Kidney epithelial cell (primary cell): ENCODE measurements around the gene DPM3. TPM values are rescaled to one million over a fixed set of nuclear protein-coding genes. Genes with fewer than 3 reads are reported as not detected.

ENCODE experiments used
- DNase-seq: peaks from one replicate; pipeline ENCODE4 v3.0.0-alpha.2; 2010; ENCODE audit warnings: low read depth
- H3K27me3 ChIP-seq: 2 replicates; pipeline ENCODE4 v1.6.0; 2011; ENCODE audit warnings: low read length; ENCODE audit not compliant: control insufficient read depth, insufficient read depth
- H3K36me3 ChIP-seq: 2 replicates; pipeline ENCODE4 v1.5.1; 2011; ENCODE audit warnings: low read length; ENCODE audit not compliant: control insufficient read depth, insufficient read depth
- H3K4me3 ChIP-seq: 2 replicates; pipeline ENCODE4 v1.5.1; 2011; ENCODE audit warnings: low read depth, mild to moderate bottlenecking, control low read depth, low read length
- CTCF ChIP-seq: IDR thresholded peaks from 2 replicates; pipeline ENCODE4 v1.5.1; 2011; ENCODE audit warnings: mild to moderate bottlenecking, moderate library complexity, low read length, control low read depth, inconsistent platforms; ENCODE audit not compliant: insufficient read depth, poor library complexity, severe bottlenecking
- total RNA-seq: library from RNA; depleted of rRNA; stranded (reverse); fragments of >200 nt; gene quantifications from 2 replicates; pipeline ENCODE4 v1.2.3, GENCODE V29; 2015

Gene DPM3
- total RNA-seq, 1 donor from 2014 or later, result 74.9 TPM

GRCh38 chr1:155091071-155092051 is 49.0 kb downstream of the DPM3 start:
- Histone ChIP-seq H3K36me3 (no peaks in the 10 kb centered on the region), H3K27me3 (peaks cover 7% of the 10 kb centered on the region), H3K4me3 (no peak overlapping the region)
- peak; percentile 95 for TF ChIP-seq CTCF
- DNase-seq, result peak; percentile 16

Other genes with a start within 250 kb of the DPM3 start
- gene PMVK, start 203.8 kb downstream of the DPM3 start, total RNA-seq, result 9.7 and 13.6 TPM in 2 replicates
- 88.2 and 102 TPM in 2 replicates for gene PBXIP1, start 184.4 kb downstream of the DPM3 start, total RNA-seq
- 21.2 and 27.8 TPM in 2 replicates for gene PYGO2, start 178.7 kb downstream of the DPM3 start, total RNA-seq
- 176 and 183 TPM in 2 replicates for gene SHC1, start 169.8 kb downstream of the DPM3 start, total RNA-seq
- gene CKS1B, start 165.8 kb downstream of the DPM3 start, total RNA-seq, result 67.4 and 72.4 TPM in 2 replicates
- gene FLAD1, start 157.2 kb downstream of the DPM3 start, total RNA-seq, result 53.0 and 60.9 TPM in 2 replicates
- 1.6 TPM in 1 of 2 replicates, not detected in the other for gene LENEP, start 146.9 kb downstream of the DPM3 start, total RNA-seq
- gene ZBTB7B, start 137.7 kb downstream of the DPM3 start, total RNA-seq, result 28.0 and 40.3 TPM in 2 replicates
- gene DCST2, start 106.8 kb downstream of the DPM3 start, total RNA-seq, result 0.27 TPM in 1 of 2 replicates, not detected in the other
- gene DCST1, start 106.7 kb downstream of the DPM3 start, total RNA-seq, result not detected in 2 replicates
- gene ADAM15, start 89.2 kb downstream of the DPM3 start, total RNA-seq, result 186 and 209 TPM in 2 replicates
- gene EFNA4, start 76.8 kb downstream of the DPM3 start, total RNA-seq, result 16.8 and 19.9 TPM in 2 replicates
- gene EFNA3, start 61.7 kb downstream of the DPM3 start, total RNA-seq, result 1.6 and 1.7 TPM in 2 replicates
- gene EFNA1, start 12.7 kb downstream of the DPM3 start, total RNA-seq, result 126 and 166 TPM in 2 replicates
- gene SLC50A1, start 4.7 kb downstream of the DPM3 start, total RNA-seq, result 26.6 and 28.7 TPM in 2 replicates
- gene KRTCAP2, start 32.8 kb upstream of the DPM3 start, total RNA-seq, result 207 and 241 TPM in 2 replicates
- 7.1 and 9.1 TPM in 2 replicates for gene TRIM46, start 33.3 kb upstream of the DPM3 start, total RNA-seq
- 51.5 and 58.1 TPM in 2 replicates for gene THBS3, start 67.4 kb upstream of the DPM3 start, total RNA-seq
- gene MTX1, start 68.2 kb upstream of the DPM3 start, total RNA-seq, result 79.3 and 84.3 TPM in 2 replicates
- gene ENTREP3, start 115.0 kb upstream of the DPM3 start, total RNA-seq, result 13.2 and 24.8 TPM in 2 replicates
- 93.8 and 108 TPM in 2 replicates for gene SCAMP3, start 121.8 kb upstream of the DPM3 start, total RNA-seq
- 21.7 and 24.2 TPM in 2 replicates for gene CLK2, start 133.0 kb upstream of the DPM3 start, total RNA-seq
- 2.8 and 3.8 TPM in 2 replicates for gene HCN3, start 136.9 kb upstream of the DPM3 start, total RNA-seq
- not detected in 2 replicates for gene PKLR, start 160.9 kb upstream of the DPM3 start, total RNA-seq
- gene FDPS, start 168.3 kb upstream of the DPM3 start, total RNA-seq, result 248 and 271 TPM in 2 replicates
- 38.1 and 38.3 TPM in 2 replicates for gene RUSC1, start 180.4 kb upstream of the DPM3 start, total RNA-seq